ENCODE measurements around the gene TBRG4.

Gene TBRG4

DNA sequence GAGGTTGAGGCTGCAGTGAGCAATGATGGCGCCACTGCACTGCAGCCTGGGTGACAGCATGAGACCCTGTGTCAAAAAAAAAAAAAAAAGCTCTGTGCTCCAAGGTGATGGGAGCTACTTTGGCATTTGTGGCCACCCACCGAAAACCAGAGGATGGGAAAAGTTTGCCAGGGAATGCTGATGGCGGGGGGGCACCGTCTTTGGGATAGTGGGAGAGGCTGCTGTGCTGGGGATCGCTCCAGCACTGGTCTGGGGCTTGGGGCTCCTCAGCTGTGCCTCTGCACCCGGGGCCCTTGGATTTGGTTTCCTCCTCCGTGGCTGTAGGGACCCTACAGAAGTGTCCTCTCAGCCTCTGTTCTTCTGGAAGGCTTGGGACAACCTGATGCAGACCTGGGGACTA, 34.4 kb upstream of the TBRG4 start:
- DNase-seq (ENCODE audit: low read depth in 1 of 2, low spot score in 1 of 2), result no peak

DNA sequence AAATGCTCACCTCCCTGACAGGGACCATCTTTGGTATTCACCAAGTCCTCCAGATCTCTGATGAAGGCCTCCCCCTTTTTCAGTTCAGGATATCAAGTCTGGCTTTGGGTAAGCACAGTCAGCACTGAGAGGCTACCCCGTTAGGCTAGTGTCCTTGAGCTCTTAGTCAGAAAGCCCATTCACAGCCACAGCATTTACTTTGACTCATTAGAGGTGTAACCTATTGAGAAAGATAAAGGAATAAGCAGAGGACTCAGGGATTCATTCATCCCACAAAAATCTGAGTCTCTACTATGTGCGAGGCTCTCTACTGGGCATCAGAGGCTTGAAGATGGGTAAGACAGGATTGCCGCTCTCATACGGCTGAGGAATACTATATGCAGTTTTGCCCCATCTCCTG, 32.1 kb upstream of the TBRG4 start:
- no peak for DNase-seq (ENCODE audit: low read depth in 1 of 2, low spot score in 1 of 2)

DNA sequence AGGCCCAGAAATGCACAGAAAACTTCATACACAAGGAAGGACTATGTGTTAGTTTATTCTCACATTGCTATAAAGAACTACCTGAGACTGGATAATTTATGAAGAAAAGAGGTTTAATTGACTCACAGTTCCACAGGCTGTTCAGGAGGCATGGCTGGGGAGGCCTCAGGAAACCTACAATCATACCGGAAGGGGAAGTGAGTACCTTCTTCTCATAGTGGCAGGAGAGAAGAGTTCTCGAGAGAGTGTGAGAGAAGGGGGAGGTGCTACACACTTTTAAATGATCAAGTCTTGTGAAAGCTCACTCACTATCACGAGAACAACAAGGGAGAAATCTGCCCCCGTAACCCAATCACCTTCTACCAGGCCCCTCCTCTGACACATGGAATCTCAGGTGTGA, 29.3 kb upstream of the TBRG4 start:
- DNase-seq (ENCODE audit: low read depth in 1 of 2, low spot score in 1 of 2), result no peak

DNA sequence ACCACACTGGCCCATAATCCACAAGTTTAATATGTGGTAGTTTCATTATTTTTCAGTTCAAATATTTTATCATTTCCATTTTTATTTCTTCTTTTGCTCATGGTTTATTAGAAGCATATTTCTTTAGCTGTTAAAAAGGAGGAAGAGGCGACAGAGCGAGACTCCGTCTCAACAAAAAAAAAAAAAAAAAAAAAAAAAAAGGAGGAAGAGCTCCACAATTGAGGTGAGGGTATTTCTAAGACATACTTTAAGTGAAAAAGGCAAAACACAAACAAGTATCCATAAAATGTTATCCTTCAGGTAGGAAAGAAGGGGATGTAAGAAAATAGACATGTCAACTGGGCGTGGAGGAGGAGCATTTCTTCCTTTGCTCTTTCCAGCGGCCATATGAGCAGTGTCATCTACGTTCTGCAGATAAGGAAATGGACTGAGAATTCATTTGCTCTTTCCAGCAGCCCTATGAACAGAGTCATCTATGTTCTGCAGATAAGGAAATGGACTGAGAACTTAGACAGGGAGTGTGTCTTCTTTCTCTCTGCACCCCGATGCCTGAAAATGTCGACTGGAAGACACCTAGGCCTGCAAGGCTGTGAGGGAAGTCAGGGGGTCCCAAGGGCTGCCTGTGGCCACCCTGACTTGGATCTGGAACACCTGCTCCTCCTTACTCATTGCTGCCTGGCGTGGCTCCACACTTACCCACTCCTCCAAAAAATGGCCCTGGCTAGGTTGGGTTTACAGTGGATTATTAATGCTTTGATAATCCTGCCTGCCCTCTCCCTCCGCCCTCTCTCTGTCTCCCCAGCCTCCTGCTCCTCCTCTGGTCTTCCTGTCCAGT, 27.2 kb upstream of the TBRG4 start:
- DNase-seq (ENCODE audit: low read depth in 1 of 2, low spot score in 1 of 2), result no peak

DNA sequence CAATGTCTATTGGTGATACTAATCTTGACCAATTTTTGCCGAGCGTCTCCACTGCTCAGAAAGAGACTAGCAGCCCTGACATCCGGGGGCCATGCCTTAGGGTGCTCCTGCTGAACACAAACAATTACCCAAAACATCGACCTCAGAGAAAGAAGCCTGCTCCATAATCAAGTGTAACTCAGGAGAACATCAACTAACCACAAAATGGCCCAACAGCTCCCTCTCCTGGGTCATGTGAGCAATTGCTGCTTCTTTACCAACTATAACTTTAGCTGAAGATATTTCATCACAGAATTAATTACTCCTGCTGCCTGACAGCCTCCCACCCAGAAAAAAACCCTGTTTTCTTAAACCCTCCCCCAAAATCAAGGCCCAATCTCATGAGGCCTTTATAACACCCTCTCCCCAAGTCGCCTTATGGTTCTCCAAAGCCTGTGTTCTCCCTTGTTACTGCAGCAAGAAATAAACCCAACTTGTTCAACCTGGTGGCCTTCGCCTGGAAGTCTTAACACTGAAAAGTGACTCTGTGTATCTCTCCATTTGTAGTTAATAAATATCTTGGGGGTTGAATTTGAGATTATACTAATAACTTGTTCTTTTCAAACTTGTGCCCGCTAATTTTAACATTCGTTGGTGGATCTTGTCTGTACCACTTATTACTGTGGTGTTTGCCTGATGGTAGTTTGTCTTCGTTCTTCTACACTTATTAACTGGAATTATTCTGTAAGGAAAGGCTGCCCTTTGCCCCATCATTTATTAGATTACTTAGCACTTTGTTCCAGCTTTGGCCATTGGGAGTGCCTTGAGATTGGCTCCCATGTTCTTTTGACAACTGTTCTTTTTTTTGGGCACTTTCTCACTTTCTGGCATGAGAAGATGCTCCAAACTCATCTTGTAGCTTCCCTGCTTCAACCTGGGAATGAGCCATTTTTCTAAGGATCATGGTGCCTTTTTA, 24.9 kb upstream of the TBRG4 start:
- peak; percentile 31 to 39 for DNase-seq (ENCODE audit: low read depth in 1 of 2, low spot score in 1 of 2)

DNA sequence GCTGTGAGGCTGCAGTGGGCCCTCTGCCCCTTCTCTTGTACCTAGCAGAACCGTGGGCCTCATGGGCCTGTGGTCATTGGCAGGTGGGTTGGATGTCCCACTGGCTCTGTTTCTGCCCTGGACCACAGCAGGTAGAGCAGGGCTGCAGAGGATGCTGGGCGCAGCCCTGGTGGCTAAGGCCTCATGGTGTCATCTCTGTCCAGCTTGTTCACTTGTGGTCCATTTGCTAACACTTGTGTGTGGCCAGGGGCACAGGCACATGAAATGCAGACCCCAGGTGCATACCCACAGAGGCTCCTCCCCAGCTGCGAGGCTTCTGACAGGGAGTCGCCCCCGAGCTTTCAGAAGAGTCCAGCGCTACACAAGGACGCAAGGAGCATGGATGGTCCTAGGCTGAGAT, 22.4 kb upstream of the TBRG4 start:
- no peak for DNase-seq (ENCODE audit: low read depth in 1 of 2, low spot score in 1 of 2)

DNA sequence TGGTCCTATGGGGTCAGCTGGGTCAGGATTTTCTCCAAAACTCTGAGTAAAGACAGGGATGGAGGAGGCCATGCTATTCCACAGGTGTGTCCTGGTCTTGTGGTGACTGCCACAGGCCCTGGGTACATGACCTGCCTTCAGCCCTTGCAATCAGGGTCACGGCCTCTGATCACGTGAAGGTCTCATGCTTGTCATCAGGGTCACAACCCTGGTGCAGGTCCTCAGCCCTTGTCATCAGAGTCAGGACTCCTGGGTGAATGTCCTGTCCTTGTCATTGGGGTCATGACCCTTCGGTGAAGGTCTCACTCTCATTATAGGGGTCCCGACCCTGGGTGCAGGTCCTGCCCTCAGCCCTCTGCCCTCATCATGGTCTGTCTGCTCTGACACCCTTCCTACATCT, 21.9 kb upstream of the TBRG4 start:
- no peak for DNase-seq (ENCODE audit: low read depth in 1 of 2, low spot score in 1 of 2)

DNA sequence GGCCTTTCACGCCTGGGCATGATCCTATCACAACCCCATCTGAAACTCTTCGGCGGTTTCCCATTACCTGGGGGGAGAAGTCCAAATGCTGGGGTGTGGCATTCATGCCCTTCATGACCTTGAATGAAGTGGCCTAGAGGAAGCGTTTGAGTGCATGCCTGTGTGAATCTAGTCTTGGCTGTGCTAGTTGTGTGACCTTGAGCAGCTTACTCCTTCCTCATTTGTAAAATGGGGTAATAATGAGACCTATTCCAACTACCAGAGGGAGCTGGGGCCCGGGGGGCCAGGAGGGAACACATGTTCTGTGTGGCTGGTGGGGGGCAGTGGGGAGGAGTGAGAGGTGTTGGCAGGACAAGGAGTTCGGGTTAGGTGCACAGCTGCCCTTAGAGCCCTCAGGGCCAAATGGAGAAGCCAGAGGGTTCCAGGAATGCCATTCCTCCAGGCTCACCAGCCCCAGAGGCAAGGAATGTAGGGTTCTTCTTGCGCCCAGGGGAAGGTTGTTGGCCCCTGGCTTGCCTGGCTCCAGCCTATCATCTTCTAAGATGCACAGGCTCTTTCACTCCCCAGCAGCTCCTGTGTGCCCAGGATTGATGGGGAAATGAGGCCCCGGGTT, 21.3 kb upstream of the TBRG4 start:
- no peak for DNase-seq (ENCODE audit: low read depth in 1 of 2, low spot score in 1 of 2)

DNA sequence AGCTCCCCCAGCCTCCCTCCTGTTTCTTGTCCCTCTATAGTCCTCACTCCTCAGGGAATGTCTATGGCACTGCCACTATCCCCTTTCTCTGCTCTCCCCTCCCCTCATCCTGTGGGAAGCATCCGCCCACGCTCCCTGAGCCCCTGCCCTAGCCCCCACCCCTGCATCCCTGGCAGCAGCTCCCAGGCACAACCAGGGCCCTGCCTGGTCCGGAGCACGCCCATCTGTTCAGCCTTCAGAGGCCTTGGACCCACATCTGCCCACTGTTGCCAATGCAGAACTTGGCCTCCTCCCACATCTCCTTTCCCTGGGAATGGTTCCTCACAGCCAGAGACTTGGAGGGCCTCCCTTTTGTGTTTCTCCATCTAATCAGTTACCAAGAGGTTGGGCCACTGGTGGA, 20.4 kb upstream of the TBRG4 start:
- DNase-seq (ENCODE audit: low read depth in 1 of 2, low spot score in 1 of 2), result no peak

DNA sequence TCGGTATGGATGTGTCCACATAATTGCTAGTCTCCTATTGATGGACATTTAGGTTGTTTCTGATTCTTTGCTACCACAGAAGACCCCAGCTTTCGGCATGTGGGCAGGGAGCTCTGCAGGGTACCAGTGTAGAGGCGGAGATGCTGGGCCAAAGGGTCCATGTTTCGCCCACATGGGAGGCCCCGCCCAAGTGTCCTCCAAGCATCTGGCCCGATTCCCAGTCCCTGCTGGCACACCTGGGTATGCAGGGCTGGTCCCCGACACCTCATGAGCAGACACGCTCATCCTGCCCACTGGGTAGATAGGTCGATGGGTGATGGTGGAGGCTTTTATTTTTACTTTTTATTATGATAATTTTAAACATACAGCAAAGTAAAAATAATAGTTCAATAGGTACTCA, 19.4 kb upstream of the TBRG4 start:
- DNase-seq (ENCODE audit: low read depth in 1 of 2, low spot score in 1 of 2), result no peak

DNA sequence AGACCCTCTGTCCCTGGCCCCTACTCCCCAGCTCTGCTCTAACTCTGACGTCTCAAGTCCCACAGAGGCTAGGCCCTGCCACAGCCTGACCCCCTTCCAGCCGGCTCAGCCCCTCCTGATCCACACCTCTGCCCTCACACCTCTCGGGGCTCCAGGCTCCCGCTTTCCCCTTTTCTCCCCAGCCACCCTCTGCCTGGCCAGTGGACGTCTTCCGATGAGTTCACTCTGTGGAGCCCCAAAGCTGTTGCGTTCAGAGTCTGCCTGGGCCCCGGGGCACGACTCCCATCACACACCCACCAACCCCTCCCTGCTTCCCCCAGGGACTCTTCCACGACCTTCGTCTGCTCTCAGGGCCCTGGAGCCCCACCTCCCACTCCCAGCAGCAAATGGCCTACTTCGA, 18.4 kb upstream of the TBRG4 start:
- no peak for DNase-seq (ENCODE audit: low read depth in 1 of 2, low spot score in 1 of 2)

DNA sequence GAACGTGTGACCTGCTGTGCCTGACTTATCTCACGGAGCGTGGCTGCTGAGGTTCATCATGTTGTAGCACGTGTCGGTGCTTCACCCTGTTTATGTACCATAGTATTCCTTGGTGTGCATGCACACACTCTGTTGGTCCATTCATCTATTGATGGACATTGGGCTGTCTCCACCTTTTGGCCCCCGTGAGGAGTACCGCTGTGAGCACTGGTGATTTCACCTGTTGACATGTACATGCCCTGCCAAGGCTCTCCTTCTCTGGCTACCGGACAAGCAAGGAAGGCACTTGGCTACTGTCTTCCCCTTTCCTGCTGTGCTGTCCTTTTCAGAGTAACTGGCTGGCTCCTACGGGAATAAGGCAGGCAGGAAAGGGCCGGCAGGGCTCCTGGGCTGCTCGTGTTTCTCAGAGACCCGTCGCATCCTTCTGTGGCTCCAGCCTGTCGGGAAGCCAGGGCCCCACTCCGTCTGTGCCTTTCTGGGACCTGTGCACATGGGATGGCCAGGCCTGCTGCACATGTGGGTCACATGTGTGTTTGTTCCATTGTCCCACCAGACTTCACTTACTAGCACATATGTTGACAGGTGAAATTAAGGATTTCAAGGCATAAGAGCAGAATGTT, 17.8 kb upstream of the TBRG4 start:
- no peak for DNase-seq (ENCODE audit: low read depth in 1 of 2, low spot score in 1 of 2)

DNA sequence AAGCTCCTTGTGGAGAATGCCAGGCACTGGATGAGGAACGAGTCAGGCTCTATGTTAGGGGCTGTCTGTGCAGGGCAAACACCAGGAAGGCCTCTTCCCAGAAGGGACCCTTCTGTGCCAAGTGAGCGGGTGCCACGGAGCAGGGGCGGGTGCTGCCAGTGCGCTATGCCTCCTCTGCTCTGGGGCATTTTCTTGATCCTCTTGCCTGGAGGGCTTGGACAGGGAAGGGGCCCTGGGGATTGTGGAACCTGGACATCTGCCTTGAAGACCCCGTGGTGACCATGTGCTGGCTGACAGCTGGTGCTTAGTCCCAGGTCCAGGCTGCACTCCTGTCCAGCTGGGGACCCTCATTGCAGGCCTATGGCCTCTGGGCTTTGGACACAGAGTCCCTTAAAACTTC, 15.4 kb upstream of the TBRG4 start:
- DNase-seq (ENCODE audit: low read depth in 1 of 2, low spot score in 1 of 2), result no peak

DNA sequence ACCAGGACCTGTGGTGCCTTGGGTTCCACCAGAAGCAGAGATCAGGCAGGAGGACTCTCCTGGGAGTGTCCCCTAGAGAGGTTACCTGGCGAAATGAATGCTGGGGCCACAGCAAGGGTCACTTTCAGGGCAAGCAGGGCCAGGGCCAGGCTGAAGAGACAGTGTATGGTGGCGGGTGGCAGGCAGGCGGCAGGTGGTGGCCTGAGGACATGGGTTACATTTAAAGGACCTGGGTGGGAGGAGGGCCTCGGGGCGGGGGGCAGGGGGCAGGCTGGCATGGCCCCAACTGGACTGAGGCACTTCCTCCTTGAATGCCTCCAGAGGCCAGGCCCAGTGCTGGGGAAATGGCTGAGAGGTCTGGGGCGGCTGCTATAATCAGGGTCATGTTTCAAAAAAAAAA, 14.7 kb upstream of the TBRG4 start:
- DNase-seq (ENCODE audit: low read depth in 1 of 2, low spot score in 1 of 2), result no peak

DNA sequence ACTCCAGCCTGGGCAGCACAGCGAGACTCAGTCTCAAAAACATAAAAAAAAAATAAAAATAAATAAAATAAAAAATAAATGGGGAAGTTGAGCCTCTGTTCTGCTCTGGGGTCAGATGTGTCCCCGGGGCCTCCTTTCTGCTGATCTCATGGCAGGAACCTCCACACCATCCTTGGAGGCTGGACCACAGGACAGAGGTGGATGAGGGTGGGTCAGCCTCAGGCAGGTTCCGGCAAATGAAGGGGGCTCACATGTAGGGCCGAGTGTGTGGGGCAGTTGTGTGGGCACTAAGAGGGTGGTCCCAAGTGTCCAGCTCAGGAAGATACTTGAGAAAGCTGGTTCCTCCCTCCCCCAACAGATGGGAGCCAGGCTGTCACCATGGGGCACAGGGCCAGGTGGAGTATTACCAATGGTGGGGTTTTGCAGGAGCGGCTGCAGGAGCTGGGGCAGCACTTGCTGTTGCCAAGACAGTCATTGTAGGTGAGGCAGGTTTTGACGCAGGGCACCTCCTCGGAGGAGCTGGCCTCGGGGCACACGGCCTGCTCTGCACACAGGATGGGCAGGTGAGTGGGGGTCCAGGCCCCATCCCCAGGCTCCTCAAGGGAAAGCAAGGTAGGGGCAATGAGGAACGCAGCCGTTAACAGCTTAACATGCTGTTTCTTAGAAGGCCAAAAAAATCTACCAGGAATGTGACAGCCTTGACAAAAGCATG, 13.9 kb upstream of the TBRG4 start:
- no peak for DNase-seq (ENCODE audit: low read depth in 1 of 2, low spot score in 1 of 2)

DNA sequence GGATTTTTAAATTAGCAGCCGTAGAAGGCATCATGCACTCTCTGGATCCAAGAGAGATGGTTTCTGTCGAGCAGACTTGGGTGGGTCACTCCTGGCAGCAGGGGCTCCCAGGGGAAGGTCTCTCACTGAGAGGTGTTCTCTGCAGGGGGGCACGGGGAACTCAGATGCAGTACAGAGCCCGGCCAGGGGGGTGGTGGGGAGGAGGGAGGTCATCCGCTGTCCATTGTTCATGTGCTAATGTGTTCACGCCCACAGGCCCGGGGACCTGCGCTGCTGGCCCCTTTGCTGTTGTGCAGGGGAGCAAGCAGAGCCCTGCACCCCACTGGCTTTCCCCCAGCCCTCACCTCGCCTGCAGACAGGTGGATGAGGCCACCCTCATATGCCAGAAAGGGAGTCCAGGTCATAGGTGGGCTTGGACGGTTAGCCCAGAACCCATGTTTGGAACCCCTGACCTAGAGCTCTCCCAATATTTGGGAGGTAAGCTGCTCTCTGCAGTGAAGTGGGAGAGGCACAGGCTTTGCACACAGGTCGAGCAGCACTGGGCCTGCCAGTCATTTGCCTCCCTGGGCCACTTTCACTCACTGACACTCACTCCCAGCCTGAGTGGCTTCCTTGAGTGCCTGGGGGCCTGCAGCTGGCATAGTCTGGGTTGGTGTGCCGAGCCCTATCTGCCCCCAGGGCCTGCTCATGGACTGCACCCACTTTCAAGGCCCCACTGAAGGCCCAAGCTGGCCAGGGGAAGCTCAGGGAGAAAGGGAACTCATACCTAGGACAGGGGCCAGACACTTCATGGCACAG, 12.6 kb upstream of the TBRG4 start:
- no peak for DNase-seq (ENCODE audit: low read depth in 1 of 2, low spot score in 1 of 2)

DNA sequence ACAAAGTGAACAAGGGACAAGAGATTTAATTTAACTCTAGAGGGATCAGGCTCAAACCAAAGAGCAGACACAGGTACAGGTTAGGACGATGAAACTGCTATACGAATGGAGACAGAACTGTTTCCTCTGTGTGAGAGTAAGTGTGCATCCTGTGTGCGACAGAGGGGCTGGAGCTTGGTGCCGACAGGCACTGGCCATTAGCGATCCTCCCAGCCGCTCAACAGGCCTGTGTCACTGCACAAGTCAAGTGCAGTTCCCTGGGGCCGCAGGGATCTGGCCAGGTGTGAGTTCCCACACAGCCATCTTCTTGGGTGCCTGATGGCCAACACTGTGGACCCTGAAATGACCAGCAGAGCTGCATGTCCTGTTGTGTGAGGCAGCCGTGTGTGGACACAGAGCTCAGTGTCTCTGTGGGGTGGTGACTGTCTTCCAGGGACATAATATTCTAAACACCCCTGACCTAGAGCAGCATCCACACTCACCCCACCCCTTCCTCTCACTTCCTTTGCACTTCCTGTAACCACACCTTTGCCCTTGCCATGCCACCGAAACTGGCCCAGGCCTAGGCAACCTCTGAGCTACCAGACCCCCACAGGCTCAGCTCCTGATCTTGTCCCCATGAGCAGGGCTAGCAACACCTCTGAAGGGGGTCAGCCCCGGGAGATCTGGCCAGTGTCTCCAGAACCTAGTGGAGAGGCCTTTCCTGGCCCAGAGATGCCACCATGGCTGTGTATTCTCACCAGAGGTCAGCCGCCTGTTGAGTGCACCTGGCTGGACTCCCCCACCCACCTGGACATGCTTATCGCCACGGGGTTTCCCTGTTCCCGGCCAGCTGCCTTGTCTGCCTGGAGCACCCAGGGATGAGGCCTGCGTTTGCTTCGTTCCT, 11.7 kb upstream of the TBRG4 start:
- no peak for DNase-seq (ENCODE audit: low read depth in 1 of 2, low spot score in 1 of 2)

DNA sequence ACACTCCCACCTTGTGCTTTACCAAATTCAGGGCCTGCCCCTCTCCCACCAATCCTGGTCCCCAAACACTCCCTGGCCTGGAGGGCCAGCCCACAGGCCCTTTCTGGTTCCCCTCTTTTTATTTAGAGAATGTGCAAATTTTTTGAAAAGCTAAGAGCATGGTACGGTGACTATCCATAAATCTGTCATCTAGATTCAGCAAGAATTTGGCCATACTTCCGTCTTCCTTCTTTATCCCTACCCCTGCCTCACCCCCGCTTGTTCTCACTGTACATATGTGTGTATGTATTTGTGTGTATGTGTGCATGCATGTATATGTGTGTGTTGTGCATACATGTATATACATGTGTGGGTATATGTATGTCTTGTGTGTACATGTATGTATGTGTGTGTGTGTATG, 8.1 kb upstream of the TBRG4 start:
- DNase-seq (ENCODE audit: low read depth in 1 of 2, low spot score in 1 of 2), result no peak

DNA sequence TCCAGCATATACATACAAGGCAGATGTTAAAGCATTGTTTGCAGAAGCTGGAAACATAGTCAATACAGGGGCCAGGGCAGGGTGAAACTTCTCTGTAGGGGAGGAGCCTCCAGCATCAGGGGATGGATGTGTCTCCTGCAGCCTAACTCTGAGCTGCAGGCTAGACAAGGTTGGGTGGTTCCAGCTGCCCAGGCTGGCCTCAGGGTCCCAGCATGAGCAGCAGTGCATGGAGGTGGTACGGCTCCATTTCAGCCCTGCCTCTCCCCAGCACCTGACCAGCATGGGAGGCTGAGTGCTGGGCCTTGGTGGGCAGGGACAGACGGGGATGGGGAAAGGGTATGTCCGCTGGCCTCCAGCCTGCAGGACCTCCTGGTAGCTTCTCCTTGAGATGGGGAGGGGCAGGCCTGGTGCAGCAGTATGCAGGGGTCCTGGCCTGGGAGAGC, 7.4 kb upstream of the TBRG4 start:
- DNase-seq (ENCODE audit: low read depth in 1 of 2, low spot score in 1 of 2), result no peak

Data from stimulated activated CD4-positive, alpha-beta T cell treated with anti-CD3 and anti-CD28 coated beads, Interleukin-15, amount 100 ng/mL, for 1 hour (primary cell).